Body of pancreas (tissue), 4 donors: ENCODE data around the gene HSD17B3. TPM values are rescaled to one million over a fixed set of nuclear protein-coding genes. Genes with fewer than 3 reads are reported as not detected.
A peak's percentile ranks its signal among the peaks of the same experiment; 100 is the strongest.

Experiments
- ATAC-seq: fragments of 150-250 bp; one replicate; pipeline ENCODE4 v1.9.1; 2016
- DNase-seq, 4 donors: peaks; one replicate each; pipeline ENCODE4 v3.0.0-alpha.2; 2019
- H3K27ac ChIP-seq, 4 donors: fragments of 200-600 bp; sonication (generic); 1 replicate in 3 of 4; 2 replicates in 1 of 4; pipeline versions ENCODE4 v1.5.1 to v1.6.1; 2016 to 2019; ENCODE audit warnings: mild to moderate bottlenecking in 1 of 4, mixed read lengths in 1 of 4, moderate library complexity in 1 of 4
- H3K27me3 ChIP-seq, 2 donors: fragments of 200-600 bp; sonication (generic); one replicate each; pipeline ENCODE4 v1.6.0; 2016; ENCODE audit warnings: mild to moderate bottlenecking in 1 of 2
- H3K36me3 ChIP-seq, 2 donors: fragments of 200-600 bp; sonication (generic); replicated peaks in 1 of 2; 2 replicates each; pipeline ENCODE4 v1.5.1; 2016; ENCODE audit warnings: low read depth in 2 of 2; ENCODE audit not compliant: insufficient read depth in 1 of 2
- H3K4me1 ChIP-seq: fragments of 200-600 bp; sonication (generic); one replicate; pipeline ENCODE4 v1.6.0; 2016
- H3K4me3 ChIP-seq, 2 donors: fragments of 200-600 bp; sonication (generic); 1 replicate in 1 of 2; 2 replicates in 1 of 2; pipeline ENCODE4 v1.5.1; 2016 to 2019
- H3K9me3 ChIP-seq, 3 donors: fragments of 200-600 bp; sonication (generic); 1 replicate in 2 of 3; 2 replicates in 1 of 3; pipeline ENCODE4 v1.5.1; 2016
- CTCF ChIP-seq, 7 experiments: fragments of 450-650 bp in 4 of 7; fragments of 200-600 bp in 3 of 7; sonication (generic) in 3 of 7; IDR thresholded peaks; one replicate each; pipeline ENCODE4 v1.5.1; 2016 to 2019; ENCODE audit warnings: antibody characterized with exemption in 7 of 7
- POLR2A ChIP-seq, 3 donors: fragments of 450-650 bp; IDR thresholded peaks; one replicate each; pipeline ENCODE4 v1.6.1; 2016; ENCODE audit warnings: antibody characterized with exemption in 3 of 3, mild to moderate bottlenecking in 2 of 3
- WGBS, 2 donors: methylation state at CpG; one replicate each; pipeline ENCODE4 v1.1.5; 2017; 5-methylcytosine and 5-hydroxymethylcytosine counted together
- intact Hi-C: fragments of 100-400 bp; cut with DNase I; formaldehyde crosslinking; loops from one replicate; pipeline ENCODE4 v1.15.1; 2023
- total RNA-seq, 2 donors: library from RNA; depleted of rRNA; stranded (reverse); fragments of >200 nt; gene quantifications; one replicate each; pipeline ENCODE4 v1.1.0, GENCODE V29; 2016

HSD17B3 gene
- total RNA-seq, 2 donors from 2014 or later, result 0.52 TPM; not detected in 1

GRCh38 chr9:96219026-96219899 lies 82.7 kb downstream of the HSD17B3 start:
- ATAC-seq, result no peak
- no peaks in the 10 kb centered on the region for H3K9me3 ChIP-seq
- no peaks in the 10 kb centered on the region for H3K27me3 ChIP-seq
- H3K27ac ChIP-seq, result no peak overlapping the region
- DNase-seq, result peak; percentile 32 to 59 (median 38)
- no peak overlapping the region for H3K4me3 ChIP-seq
- WGBS, 2 donors, result 19 to 27% methylated on average over 24 to 79 of the region's 81 CpGs
- peaks cover 27% of the 10 kb centered on the region for H3K4me1 ChIP-seq
- TF ChIP-seq CTCF (IDR thresholded peaks at IDR 0.05), result peak; percentile 44 to 67 (median 55)
- TF ChIP-seq POLR2A (IDR thresholded peaks at IDR 0.05), result no peak
- no peaks in the 10 kb centered on the region for H3K36me3 ChIP-seq
- intact Hi-C loops, result loop anchor here (10.0 kb wide), 1 partner anchor 494 kb away; no protein-coding TSS in a partner anchor

- peak; percentile 92 for ATAC-seq
- peak overlapping the region in 3 of 4 donors; percentile 38 to 69 (median 59) for H3K27ac ChIP-seq
- no peak overlapping the region for H3K4me3 ChIP-seq
- no peaks in the 10 kb centered on the region for H3K9me3 ChIP-seq
- TF ChIP-seq CTCF (IDR thresholded peaks at IDR 0.05), result peak; percentile 95 to 99 (median 99)
- peak in 1 of 3 donors; percentile 34 for TF ChIP-seq POLR2A (IDR thresholded peaks at IDR 0.05)
- intact Hi-C loops, result loop anchor here (10.0 kb wide), 1 partner anchor 493 kb away; no protein-coding TSS in a partner anchor
- WGBS, 2 donors, result 1 to 5% methylated on average over 8 to 43 of the region's 43 CpGs
- H3K4me1 ChIP-seq, result peaks cover 27% of the 10 kb centered on the region
- peak; percentile 71 to 86 (median 80) for DNase-seq
- no peaks in the 10 kb centered on the region for H3K27me3 ChIP-seq
- H3K36me3 ChIP-seq, result no peaks in the 10 kb centered on the region
Measured at GRCh38 chr9:96217754-96218693, 84.0 kb downstream of the HSD17B3 start.

- H3K4me1 ChIP-seq, result peaks cover 27% of the 10 kb centered on the region
- WGBS, 2 donors, result 27 to 34% methylated on average over 6 to 11 of the region's 11 CpGs
- DNase-seq (peak; percentile 15 to 25 (median 18)), ATAC-seq (peak; percentile 13)
- H3K27ac ChIP-seq, result peak overlapping the region in 2 of 4 donors; percentile 22 to 69
- no peaks in the 10 kb centered on the region for H3K9me3 ChIP-seq
- intact Hi-C loops, result loop anchor here (10.0 kb wide), 1 partner anchor 492 kb away; no protein-coding TSS in a partner anchor
- H3K4me3 ChIP-seq, result no peak overlapping the region
- H3K36me3 ChIP-seq, result no peaks in the 10 kb centered on the region
- TF ChIP-seq POLR2A (IDR thresholded peaks at IDR 0.05), result no peak
- TF ChIP-seq CTCF (IDR thresholded peaks at IDR 0.05), result no peak
- no peaks in the 10 kb centered on the region for H3K27me3 ChIP-seq
Measured at GRCh38 chr9:96217294-96217707, 84.7 kb downstream of the HSD17B3 start.

- TF ChIP-seq CTCF (IDR thresholded peaks at IDR 0.05) (no peak), POLR2A (IDR thresholded peaks at IDR 0.05) (no peak)
- ATAC-seq, result no peak
- Histone ChIP-seq H3K27ac (no peak overlapping the region), H3K27me3 (no peaks in the 10 kb centered on the region), H3K4me1 (peaks cover 27% of the 10 kb centered on the region), H3K36me3 (no peaks in the 10 kb centered on the region), H3K9me3 (no peaks in the 10 kb centered on the region), H3K4me3 (no peak overlapping the region)
- 71 to 79% methylated on average over 5 of the region's 5 CpGs for WGBS, 2 donors
- DNase-seq, result no peak
- intact Hi-C loops, result loop anchor here (10.0 kb wide), 1 partner anchor 492 kb away; no protein-coding TSS in a partner anchor
Measured at GRCh38 chr9:96216583-96216982, 85.4 kb downstream of the HSD17B3 start.
